Measurements from ENCODE around the gene BST1.

- TF ChIP-seq, protein P1, sequence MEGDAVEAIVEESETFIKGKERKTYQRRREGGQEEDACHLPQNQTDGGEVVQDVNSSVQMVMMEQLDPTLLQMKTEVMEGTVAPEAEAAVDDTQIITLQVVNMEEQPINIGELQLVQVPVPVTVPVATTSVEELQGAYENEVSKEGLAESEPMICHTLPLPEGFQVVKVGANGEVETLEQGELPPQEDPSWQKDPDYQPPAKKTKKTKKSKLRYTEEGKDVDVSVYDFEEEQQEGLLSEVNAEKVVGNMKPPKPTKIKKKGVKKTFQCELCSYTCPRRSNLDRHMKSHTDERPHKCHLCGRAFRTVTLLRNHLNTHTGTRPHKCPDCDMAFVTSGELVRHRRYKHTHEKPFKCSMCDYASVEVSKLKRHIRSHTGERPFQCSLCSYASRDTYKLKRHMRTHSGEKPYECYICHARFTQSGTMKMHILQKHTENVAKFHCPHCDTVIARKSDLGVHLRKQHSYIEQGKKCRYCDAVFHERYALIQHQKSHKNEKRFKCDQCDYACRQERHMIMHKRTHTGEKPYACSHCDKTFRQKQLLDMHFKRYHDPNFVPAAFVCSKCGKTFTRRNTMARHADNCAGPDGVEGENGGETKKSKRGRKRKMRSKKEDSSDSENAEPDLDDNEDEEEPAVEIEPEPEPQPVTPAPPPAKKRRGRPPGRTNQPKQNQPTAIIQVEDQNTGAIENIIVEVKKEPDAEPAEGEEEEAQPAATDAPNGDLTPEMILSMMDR (IDR thresholded peaks at IDR 0.05), result no peak
- TF ChIP-seq EZH2phosphoT487 (IDR thresholded peaks at IDR 0.05), result no peak
Measured at GRCh38 chr4:15771216-15772058, 68.6 kb downstream of the BST1 start.

All from neural progenitor cell (in vitro differentiated cells).